CD4-positive, alpha-beta memory T cell (primary cell): ENCODE results near the gene SCYL3. TPM values are rescaled to one million over a fixed set of nuclear protein-coding genes. Genes with fewer than 3 reads are reported as not detected.
A peak's percentile ranks its signal among the peaks of the same experiment; 100 is the strongest.
"Not testable (repeated sequence)": the region's sequence is repeated elsewhere in the genome, so short reads cannot be mapped to it uniquely, and the experiment has no call there.

Experiments used
- CTCF ChIA-PET: fragments of 350-600 bp; sonication (Branson Sonifier 250); formaldehyde crosslinking; loops from one replicate; lab custom pipeline; 2021; ENCODE audit warnings: inconsistent platforms; ENCODE audit not compliant: partially characterized antibody; lab: Charles Lee
- POLR2A ChIA-PET: fragments of 350-600 bp; sonication (Branson Sonifier 250); formaldehyde crosslinking; loops from one replicate; lab custom pipeline; 2021; ENCODE audit not compliant: partially characterized antibody; lab: Charles Lee
- DNase-seq, 5 donors: peaks; one replicate each; pipeline versions ENCODE4 v3.0.0 to v3.0.0-alpha.2; 2020 to 2022; ENCODE audit warnings: mixed read lengths in 1 of 5
- H3K27ac ChIP-seq: one replicate; pipeline ENCODE4 v1.7.0; 2013; ENCODE audit warnings: low read depth, low read length
- H3K27me3 ChIP-seq: 2 replicates; pipeline ENCODE4 v1.7.0; 2013; ENCODE audit warnings: mild to moderate bottlenecking, low read length, moderate library complexity; ENCODE audit not compliant: insufficient read depth
- H3K36me3 ChIP-seq: 2 replicates; pipeline ENCODE4 v1.7.0; 2013; ENCODE audit warnings: mild to moderate bottlenecking, low read length, moderate library complexity; ENCODE audit not compliant: insufficient read depth
- H3K4me1 ChIP-seq: 2 replicates; pipeline ENCODE4 v1.7.0; 2013; ENCODE audit warnings: mild to moderate bottlenecking, low read length, moderate library complexity; ENCODE audit not compliant: insufficient read depth
- H3K4me3 ChIP-seq, 2 donors: one replicate each; pipeline ENCODE4 v1.7.0; 2013; ENCODE audit warnings: low read length in 2 of 2, mild to moderate bottlenecking in 1 of 2
- H3K9me3 ChIP-seq, 2 donors: one replicate each; pipeline ENCODE4 v1.7.0; 2013; ENCODE audit warnings: low read length in 2 of 2, control low read depth in 1 of 2; ENCODE audit not compliant: control insufficient read depth in 1 of 2
- H3K27ac Mint-ChIP-seq, 7 donors: one replicate each; pipeline ENCODE4 v1.8.0; 2020 to 2021; ENCODE audit warnings: mixed read lengths in 7 of 7, mild to moderate bottlenecking in 6 of 7, inconsistent platforms in 3 of 7, moderate library complexity in 3 of 7
- H3K27me3 Mint-ChIP-seq, 2 donors: one replicate each; pipeline ENCODE4 v1.8.0; 2020 to 2021; ENCODE audit warnings: mixed read lengths in 2 of 2
- H3K36me3 Mint-ChIP-seq, 2 donors: one replicate each; pipeline ENCODE4 v1.8.0; 2020 to 2021; ENCODE audit warnings: mixed read lengths in 2 of 2, inconsistent platforms in 1 of 2, mild to moderate bottlenecking in 1 of 2
- H3K4me1 Mint-ChIP-seq, 4 donors: one replicate each; pipeline ENCODE4 v1.8.0; 2020 to 2021; ENCODE audit warnings: mixed read lengths in 4 of 4, mild to moderate bottlenecking in 1 of 4
- H3K4me3 Mint-ChIP-seq, 8 donors: one replicate each; pipeline ENCODE4 v1.8.0; 2020 to 2021; ENCODE audit warnings: mixed read lengths in 8 of 8, mild to moderate bottlenecking in 7 of 8, moderate library complexity in 6 of 8, inconsistent platforms in 3 of 8
- H3K9me3 Mint-ChIP-seq, 8 donors: one replicate each; pipeline ENCODE4 v1.8.0; 2020 to 2021; ENCODE audit warnings: mixed read lengths in 8 of 8, mild to moderate bottlenecking in 5 of 8, inconsistent platforms in 3 of 8, moderate library complexity in 1 of 8
- intact Hi-C: fragments of 100-400 bp; cut with micrococcal nuclease; formaldehyde crosslinking; loops from one replicate; pipeline ENCODE4 v1.15.1; 2023
- polyA plus RNA-seq, 2 donors: library from polyadenylated mRNA; unstranded; fragments of 300-500 nt; fragmentation: Illumina TruSeq; gene quantifications; one replicate each; pipeline ENCODE4 v1.2.3, GENCODE V29; 2021
- total RNA-seq, 2 experiments: library from RNA; stranded (reverse); gene quantifications; one replicate each; pipeline ENCODE4 v1.2.3, GENCODE V29; 2021

Gene SCYL3
- total and polyA plus RNA-seq, 4 experiments from 2014 or later, result 14.4 to 24.3 (median 19.6) TPM

DNA sequence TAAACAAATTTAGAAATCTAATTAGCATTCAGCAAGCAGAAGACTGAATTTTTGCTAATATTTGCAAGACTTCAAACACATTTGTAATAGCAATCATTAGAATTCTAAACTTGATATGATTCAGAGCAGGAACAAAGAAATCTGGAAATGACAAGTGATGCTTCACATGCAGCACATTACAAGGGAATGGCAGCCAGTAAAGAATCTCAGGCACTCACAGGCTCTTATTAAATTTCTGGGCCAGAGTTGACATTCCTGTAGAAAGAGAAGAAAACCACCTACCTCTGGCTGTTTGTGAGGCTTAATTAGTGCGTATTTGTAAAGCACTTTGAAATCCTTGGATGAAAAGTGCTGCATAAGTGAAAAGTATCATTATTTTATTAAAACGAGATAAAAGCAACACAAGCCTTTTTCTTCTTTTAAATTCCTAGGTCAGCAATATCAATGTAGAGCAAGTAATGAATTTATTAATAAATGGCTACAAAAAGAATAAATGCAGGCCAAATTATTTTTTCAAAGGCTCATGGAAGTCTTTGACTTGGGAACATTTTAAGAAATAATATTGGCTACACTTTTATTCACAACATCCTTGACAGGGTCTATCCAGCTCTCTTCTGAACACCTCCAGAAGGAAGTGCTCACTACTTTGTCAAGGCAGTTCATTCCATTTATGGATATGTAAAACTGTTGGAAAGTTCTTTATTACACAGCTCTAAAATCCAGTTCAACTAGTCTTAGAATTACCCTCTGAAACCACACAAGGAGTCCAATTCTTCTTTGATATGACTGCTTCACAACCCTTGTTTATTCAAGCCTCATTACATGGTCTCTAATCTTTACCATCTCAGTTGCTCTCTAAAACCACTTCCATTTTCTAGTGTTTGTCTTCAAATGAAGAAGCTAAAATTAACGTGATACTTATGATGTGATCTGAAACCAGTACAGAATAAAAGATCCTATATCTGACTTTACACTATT is 32.1 kb upstream of the SCYL3 start:
- Mint-ChIP-seq H3K4me3 (peak overlapping the region in 3 of 8 donors; percentile 26 to 39 (median 36)), H3K36me3 (peaks cover 6 to 9% of the 10 kb centered on the region in 2 donors), H3K4me1 (peaks cover 6 to 11% (median 7%) of the 10 kb centered on the region in 4 donors), H3K27ac (peak overlapping the region; percentile 34 to 88 (median 65)), H3K27me3 (no peaks in the 10 kb centered on the region), H3K9me3 (no peaks in the 10 kb centered on the region)
- H3K9me3 ChIP-seq, result no peaks in the 10 kb centered on the region
- ChIA-PET POLR2A (interaction anchor here (0.8 to 1.5 kb wide), 2 partner anchors 32 to 35 kb away, joined by 3 to 11 read pairs; partner anchors contain the start of gene SCYL3), CTCF (interaction anchor here (1.2 to 1.4 kb wide), 2 partner anchors 11 to 1004 kb away, joined by 4 to 5 read pairs; no protein-coding TSS in a partner anchor)
- H3K36me3 ChIP-seq, result no peaks in the 10 kb centered on the region
- no peaks in the 10 kb centered on the region for H3K27me3 ChIP-seq
- H3K4me3 ChIP-seq, result no peak overlapping the region
- no peak overlapping the region for H3K27ac ChIP-seq
- peaks cover 9% of the 10 kb centered on the region for H3K4me1 ChIP-seq
- intact Hi-C loops, result loop anchor here (5.0 kb wide), 2 partner anchors 762 to 1387 kb away; partner anchors contain the start of gene FMO4
- DNase-seq, result peak in 4 of 5 donors; percentile 19 to 48 (median 28)

DNA sequence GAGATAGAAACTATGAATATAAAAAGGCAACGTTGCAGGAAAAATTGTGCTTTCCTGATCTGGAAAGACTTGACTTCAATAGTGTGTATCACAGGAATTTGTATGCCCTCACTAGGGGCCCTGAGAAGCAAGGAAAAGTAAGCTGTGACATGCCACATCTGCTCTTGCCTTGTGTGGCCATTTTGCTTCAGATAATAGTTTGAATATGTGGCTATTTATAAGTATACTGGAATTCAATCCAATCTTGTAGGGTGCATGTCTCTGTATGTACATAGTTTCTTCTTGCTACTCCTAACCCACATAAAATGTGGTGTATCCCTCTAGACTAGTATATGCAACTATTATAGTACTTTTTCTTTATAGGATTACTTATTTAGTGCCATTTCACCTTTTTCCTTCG is 31.1 kb upstream of the SCYL3 start:
- Histone ChIP-seq H3K36me3 (no peaks in the 10 kb centered on the region), H3K27me3 (no peaks in the 10 kb centered on the region), H3K4me3 (no peak overlapping the region), H3K9me3 (no peaks in the 10 kb centered on the region), H3K27ac (no peak overlapping the region), H3K4me1 (peaks cover 9% of the 10 kb centered on the region)
- ChIA-PET POLR2A (no interaction called here), CTCF (no interaction called here)
- Mint-ChIP-seq H3K27me3 (no peaks in the 10 kb centered on the region), H3K4me3 (no peak overlapping the region), H3K9me3 (no peaks in the 10 kb centered on the region), H3K36me3 (peaks cover 9 to 10% of the 10 kb centered on the region in 2 donors), H3K27ac (no peak overlapping the region), H3K4me1 (peaks cover 6 to 11% (median 7%) of the 10 kb centered on the region in 4 donors)
- intact Hi-C loops, result loop anchor here (5.0 kb wide), 2 partner anchors 762 to 1387 kb away; partner anchors contain the start of gene FMO4
- DNase-seq, result no peak

DNA sequence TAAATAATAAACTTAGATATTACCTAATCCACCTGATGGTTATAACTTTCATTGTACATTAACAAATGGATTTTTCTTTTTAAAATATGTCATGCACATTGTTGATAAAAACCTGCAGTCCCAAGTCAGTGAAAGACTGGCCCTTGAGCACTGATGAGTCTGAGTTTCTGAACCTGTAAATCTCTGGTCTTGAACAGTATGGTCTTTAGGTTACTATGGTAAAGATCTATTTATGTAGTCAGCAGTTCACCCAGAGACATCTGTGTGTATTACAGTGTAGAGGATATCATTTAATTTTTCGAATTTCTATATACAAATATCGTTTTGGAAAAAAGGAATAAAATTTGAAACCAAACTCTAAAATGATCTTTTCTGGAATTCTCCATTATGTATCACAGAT is 30.4 kb upstream of the SCYL3 start:
- no peaks in the 10 kb centered on the region for H3K27me3 ChIP-seq

DNA sequence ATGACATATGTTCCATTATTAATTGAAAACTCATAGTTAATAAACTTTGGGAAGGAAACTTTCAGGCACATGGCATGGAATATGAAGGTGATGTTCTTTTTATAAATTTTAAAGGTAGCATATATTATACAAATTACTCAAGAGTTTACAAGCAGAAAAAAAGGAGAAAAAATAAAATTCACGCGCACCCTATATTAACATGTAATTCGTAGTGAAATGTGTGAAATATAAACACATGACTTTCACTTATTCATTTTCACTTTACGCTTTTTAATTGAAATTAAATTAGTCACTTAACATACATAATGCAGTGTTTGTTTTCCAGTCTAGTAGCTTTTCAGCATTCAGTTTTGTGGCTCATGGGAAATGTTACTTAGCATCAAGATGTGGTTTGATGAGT is 27.4 kb upstream of the SCYL3 start:
- no peak for DNase-seq
- Mint-ChIP-seq H3K4me3 (no peak overlapping the region), H3K36me3 (peaks cover 20 to 23% of the 10 kb centered on the region in 2 donors), H3K9me3 (no peaks in the 10 kb centered on the region), H3K27me3 (no peaks in the 10 kb centered on the region), H3K27ac (no peak overlapping the region), H3K4me1 (peaks cover 2 to 6% (median 2%) of the 10 kb centered on the region in 4 donors)
- intact Hi-C loops, result no loop called here
- no peaks in the 10 kb centered on the region for H3K36me3 ChIP-seq
- no peaks in the 10 kb centered on the region for H3K9me3 ChIP-seq
- no peak overlapping the region for H3K4me3 ChIP-seq
- ChIA-PET POLR2A (no interaction called here), CTCF (interaction anchor here (1.0 kb wide), 1 partner anchor 13 kb away, joined by 4 read pairs; no protein-coding TSS in a partner anchor)
- no peaks in the 10 kb centered on the region for H3K27me3 ChIP-seq
- H3K4me1 ChIP-seq, result peaks cover 6% of the 10 kb centered on the region
- no peak overlapping the region for H3K27ac ChIP-seq

More for the DNA sequence above, 30.4 kb upstream of the SCYL3 start:
- no peaks in the 10 kb centered on the region for H3K9me3 ChIP-seq
- H3K36me3 Mint-ChIP-seq, result peaks cover 11 to 15% of the 10 kb centered on the region in 2 donors
- no peaks in the 10 kb centered on the region for H3K9me3 Mint-ChIP-seq
- no peaks in the 10 kb centered on the region for H3K27me3 Mint-ChIP-seq
- H3K27ac ChIP-seq, result no peak overlapping the region
- ChIA-PET POLR2A (no interaction called here), CTCF (no interaction called here)
- intact Hi-C loops, result no loop called here
- no peak overlapping the region for H3K4me3 ChIP-seq
- no peaks in the 10 kb centered on the region for H3K36me3 ChIP-seq
- H3K4me3 Mint-ChIP-seq, result no peak overlapping the region
- DNase-seq, result no peak
- peaks cover 6 to 11% (median 7%) of the 10 kb centered on the region in 4 donors for H3K4me1 Mint-ChIP-seq
- no peak overlapping the region for H3K27ac Mint-ChIP-seq
- peaks cover 9% of the 10 kb centered on the region for H3K4me1 ChIP-seq

DNA sequence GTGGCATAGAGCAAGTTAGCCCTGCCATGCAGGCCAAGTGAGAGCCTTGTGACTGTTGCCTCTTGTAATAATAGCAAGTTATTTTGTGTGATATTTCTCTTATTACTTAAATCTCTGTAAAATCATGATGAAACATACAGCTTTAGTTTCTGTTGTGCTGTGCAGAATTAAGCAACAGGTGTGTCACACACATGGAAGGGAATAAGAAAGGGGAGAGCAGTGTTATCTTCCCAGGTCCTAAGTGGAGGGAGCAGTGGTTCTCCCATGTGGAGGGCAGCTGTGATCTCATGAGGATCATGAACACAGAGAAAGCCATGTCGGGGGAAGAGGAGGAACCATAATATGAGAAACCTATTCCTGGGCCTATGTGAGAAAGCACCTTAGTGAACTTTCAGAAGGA is 25.2 kb upstream of the SCYL3 start:
- no peak overlapping the region for H3K4me3 ChIP-seq
- no peak overlapping the region for H3K27ac ChIP-seq
- H3K36me3 Mint-ChIP-seq, result peaks cover 20 to 32% of the 10 kb centered on the region in 2 donors
- no peaks in the 10 kb centered on the region for H3K36me3 ChIP-seq
- H3K4me1 ChIP-seq, result no peaks in the 10 kb centered on the region
- no peaks in the 10 kb centered on the region for H3K27me3 Mint-ChIP-seq
- H3K4me1 Mint-ChIP-seq, result peaks cover 0 to 3% (median under 1%) of the 10 kb centered on the region in 4 donors
- no peak overlapping the region for H3K4me3 Mint-ChIP-seq
- no peaks in the 10 kb centered on the region for H3K9me3 ChIP-seq
- intact Hi-C loops, result no loop called here
- no peaks in the 10 kb centered on the region for H3K27me3 ChIP-seq
- H3K27ac Mint-ChIP-seq, result no peak overlapping the region
- no peaks in the 10 kb centered on the region for H3K9me3 Mint-ChIP-seq
- ChIA-PET POLR2A (no interaction called here), CTCF (interaction anchor here (0.9 to 1.0 kb wide), 2 partner anchors 10 to 1011 kb away, joined by 3 read pairs; no protein-coding TSS in a partner anchor)
- DNase-seq, result no peak

DNA sequence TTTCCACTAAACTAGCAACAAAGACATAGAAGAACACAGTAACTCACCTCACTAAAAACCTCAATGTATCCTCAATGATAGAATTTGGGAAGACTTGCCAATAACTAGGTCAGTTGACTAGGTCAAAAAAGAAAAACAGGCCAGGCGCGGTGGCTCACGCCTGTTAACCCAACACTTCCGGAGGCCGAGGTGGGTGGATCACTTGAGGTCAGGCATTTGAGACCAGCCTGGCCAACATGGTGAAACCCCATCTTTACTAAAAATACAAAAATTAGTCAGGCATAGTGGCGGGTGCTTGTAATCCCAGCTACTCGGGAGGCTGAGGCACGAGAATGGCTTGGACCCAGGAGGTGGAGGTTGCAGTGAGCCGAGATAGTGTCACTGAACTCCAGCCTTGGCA is 24.5 kb upstream of the SCYL3 start:
- H3K4me1 ChIP-seq, H3K27ac ChIP-seq, H3K9me3 Mint-ChIP-seq, H3K27me3 Mint-ChIP-seq, H3K4me3 ChIP-seq, intact Hi-C loops, H3K4me1 Mint-ChIP-seq, DNase-seq, H3K4me3 Mint-ChIP-seq, H3K27me3 ChIP-seq, POLR2A ChIA-PET, H3K36me3 ChIP-seq, H3K9me3 ChIP-seq: not testable (repeated sequence)
- Mint-ChIP-seq H3K27ac (peak overlapping the region in 1 of 7 donors; percentile 15), H3K36me3 (peaks cover 20 to 29% of the 10 kb centered on the region in 2 donors)
- CTCF ChIA-PET, result interaction anchor here (0.9 kb wide), 1 partner anchor 10 kb away, joined by 3 read pairs; no protein-coding TSS in a partner anchor

DNA sequence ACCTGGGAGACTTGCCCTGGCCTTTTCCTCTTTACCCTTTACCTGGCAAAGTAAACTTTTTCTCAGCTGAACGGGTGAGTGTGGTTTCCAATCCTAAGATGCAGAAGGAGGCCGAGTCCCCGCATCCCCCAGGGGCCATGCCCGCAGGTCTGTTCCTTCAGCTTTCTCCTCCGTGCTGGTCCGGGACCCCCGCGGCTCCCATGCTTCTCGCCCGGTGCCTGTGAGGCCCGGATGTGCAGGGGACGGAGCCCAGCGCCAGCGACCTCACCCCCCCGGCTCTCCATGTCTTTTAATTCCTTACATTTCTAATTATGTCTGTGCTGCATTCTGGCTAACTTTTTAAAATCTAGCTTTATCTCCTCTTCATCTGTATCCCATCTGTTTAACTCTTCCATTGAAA is 21.5 kb upstream of the SCYL3 start:
- Mint-ChIP-seq H3K4me1 (peaks cover 0 to 9% (median under 1%) of the 10 kb centered on the region in 4 donors), H3K9me3 (peaks cover 0 to 5% (median 0%) of the 10 kb centered on the region in 8 donors), H3K36me3 (peaks cover 14 to 23% of the 10 kb centered on the region in 2 donors), H3K27ac (peak overlapping the region in 1 of 7 donors; percentile 8), H3K4me3 (no peak overlapping the region), H3K27me3 (no peaks in the 10 kb centered on the region)
- no peak overlapping the region for H3K4me3 ChIP-seq
- POLR2A ChIA-PET, result no interaction called here
- intact Hi-C loops, result no loop called here
- no peaks in the 10 kb centered on the region for H3K9me3 ChIP-seq
- CTCF ChIA-PET, result no interaction called here
- no peaks in the 10 kb centered on the region for H3K27me3 ChIP-seq
- no peak for DNase-seq
- H3K36me3 ChIP-seq, result no peaks in the 10 kb centered on the region
- H3K4me1 ChIP-seq, result no peaks in the 10 kb centered on the region
- H3K27ac ChIP-seq, result no peak overlapping the region
